GM18526 (cell line): ENCODE data around the gene MGMT.

ENCODE experiments used
- POLR2A ChIP-seq: IDR thresholded peaks from 3 replicates; pipeline ENCODE4 v1.6.1; 2011; ENCODE audit not compliant: insufficient read length; ENCODE audit errors: extremely low read depth

Gene MGMT

GRCh38 chr10:129728905-129729795, 262.1 kb downstream of the MGMT start:
- no peak for TF ChIP-seq POLR2A

- TF ChIP-seq POLR2A = no peak
Observed at GRCh38 chr10:129730272-129730992, 263.4 kb downstream of the MGMT start.

GRCh38 chr10:129730993-129731325, 263.9 kb downstream of the MGMT start:
- no peak for TF ChIP-seq POLR2A

- no peak for TF ChIP-seq POLR2A
Observed at GRCh38 chr10:129740532-129741279, 273.7 kb downstream of the MGMT start.

GRCh38 chr10:129741280-129741977, 274.4 kb downstream of the MGMT start:
- no peak for TF ChIP-seq POLR2A

- no peak for TF ChIP-seq POLR2A
Observed at GRCh38 chr10:129741978-129742741, 275.1 kb downstream of the MGMT start.

GRCh38 chr10:129742742-129743550, 275.9 kb downstream of the MGMT start:
- TF ChIP-seq POLR2A = no peak

- no peak for TF ChIP-seq POLR2A
Observed at GRCh38 chr10:129743738-129744133, 276.7 kb downstream of the MGMT start.

GRCh38 chr10:129744134-129745111, 277.4 kb downstream of the MGMT start:
- no peak for TF ChIP-seq POLR2A

GRCh38 chr10:129745186-129745750, 278.2 kb downstream of the MGMT start:
- TF ChIP-seq POLR2A = no peak

- no peak for TF ChIP-seq POLR2A
Observed at GRCh38 chr10:129754211-129755050, 287.4 kb downstream of the MGMT start.
